ENCODE data around the gene ADAMTS8. TPM values are rescaled to one million over a fixed set of nuclear protein-coding genes. Genes with fewer than 3 reads are reported as not detected.

ADAMTS8 gene, protein sequence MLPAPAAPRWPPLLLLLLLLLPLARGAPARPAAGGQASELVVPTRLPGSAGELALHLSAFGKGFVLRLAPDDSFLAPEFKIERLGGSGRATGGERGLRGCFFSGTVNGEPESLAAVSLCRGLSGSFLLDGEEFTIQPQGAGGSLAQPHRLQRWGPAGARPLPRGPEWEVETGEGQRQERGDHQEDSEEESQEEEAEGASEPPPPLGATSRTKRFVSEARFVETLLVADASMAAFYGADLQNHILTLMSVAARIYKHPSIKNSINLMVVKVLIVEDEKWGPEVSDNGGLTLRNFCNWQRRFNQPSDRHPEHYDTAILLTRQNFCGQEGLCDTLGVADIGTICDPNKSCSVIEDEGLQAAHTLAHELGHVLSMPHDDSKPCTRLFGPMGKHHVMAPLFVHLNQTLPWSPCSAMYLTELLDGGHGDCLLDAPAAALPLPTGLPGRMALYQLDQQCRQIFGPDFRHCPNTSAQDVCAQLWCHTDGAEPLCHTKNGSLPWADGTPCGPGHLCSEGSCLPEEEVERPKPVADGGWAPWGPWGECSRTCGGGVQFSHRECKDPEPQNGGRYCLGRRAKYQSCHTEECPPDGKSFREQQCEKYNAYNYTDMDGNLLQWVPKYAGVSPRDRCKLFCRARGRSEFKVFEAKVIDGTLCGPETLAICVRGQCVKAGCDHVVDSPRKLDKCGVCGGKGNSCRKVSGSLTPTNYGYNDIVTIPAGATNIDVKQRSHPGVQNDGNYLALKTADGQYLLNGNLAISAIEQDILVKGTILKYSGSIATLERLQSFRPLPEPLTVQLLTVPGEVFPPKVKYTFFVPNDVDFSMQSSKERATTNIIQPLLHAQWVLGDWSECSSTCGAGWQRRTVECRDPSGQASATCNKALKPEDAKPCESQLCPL
- total RNA-seq: under 1 TPM in 3 of 5 donors, not detected in 2; 0.06 to 0.12 (median 0.07) TPM
- total RNA-seq (2013): 0.02 TPM
- total RNA-seq: 0 to 0.08 (median 0) reads per million in 29 experiments

DNA sequence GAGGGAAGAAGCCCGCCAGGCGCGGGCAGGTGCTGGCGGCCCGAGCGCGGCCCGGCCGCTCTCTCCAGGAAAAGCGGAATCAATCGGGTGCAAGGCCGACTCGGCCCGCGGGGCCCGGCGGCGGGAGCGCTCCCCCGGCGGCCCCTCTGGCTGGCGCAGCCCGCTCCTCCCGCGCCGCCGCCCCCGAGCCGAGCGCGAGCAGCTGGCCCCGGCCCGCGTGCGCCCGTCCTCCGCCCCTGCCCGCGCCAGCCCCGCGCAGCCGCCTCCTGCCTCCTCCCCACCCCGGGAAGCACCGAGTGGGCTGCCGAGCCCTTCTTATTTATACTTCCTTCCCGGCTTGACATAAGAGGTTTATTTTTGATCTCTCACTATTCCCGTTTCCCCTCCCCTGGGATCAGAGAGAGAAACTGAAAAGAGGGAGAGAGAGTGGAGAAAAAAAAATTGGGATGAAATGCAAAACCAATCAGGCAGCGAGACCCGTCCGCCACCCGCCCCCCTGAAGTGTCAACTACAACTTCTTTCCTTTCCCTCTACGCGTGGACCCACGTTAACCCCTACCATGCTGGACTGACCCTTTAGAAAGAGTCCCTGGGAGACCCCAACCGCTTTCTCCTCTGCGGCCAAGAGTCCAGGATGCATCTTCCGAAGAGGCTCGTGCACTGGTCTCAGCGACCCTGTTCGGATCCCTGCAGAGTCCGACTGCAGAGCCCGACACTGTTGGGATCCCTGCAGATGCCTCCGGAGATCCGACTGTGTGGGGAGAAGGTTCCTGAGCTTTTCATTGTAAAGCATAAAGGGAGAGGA, at the start of gene ADAMTS8:
TSS of gene ADAMTS8 (minus strand) at position 294 of the 804 bp plus-strand sequence. CDS start 323 bp downstream, outside the sequence.
- peaks cover 56 to 64% of the 10 kb centered on the region in 2 donors for H3K27me3 Mint-ChIP-seq

GRCh38 chr11:130477586-130478203, 49.3 kb upstream of the ADAMTS8 start:
- Mint-ChIP-seq H3K9me3 (no peaks in the 10 kb centered on the region), H3K4me1 (peaks cover 0 to 2% (median 0%) of the 10 kb centered on the region in 3 donors), H3K27ac (no peak overlapping the region), H3K36me3 (no peaks in the 10 kb centered on the region), H3K27me3 (no peaks in the 10 kb centered on the region), H3K4me3 (no peak overlapping the region)
- Histone ChIP-seq H3K4me3 (ENCODE audit: control insufficient read depth in 1 of 2, extremely low read depth in 1 of 2, low read length in 1 of 2) (no peak overlapping the region), H3K4me1 (ENCODE audit: control insufficient read depth in 1 of 2, extremely low read depth in 1 of 2, insufficient read depth in 2 of 2, low read length in 2 of 2) (no peaks in the 10 kb centered on the region), H3K36me3 (ENCODE audit: control insufficient read depth in 2 of 2, extremely low read depth in 1 of 2, insufficient read depth in 1 of 2, low read length in 1 of 2) (no peaks in the 10 kb centered on the region), H3K27me3 (replicated peaks in 1 of 2; ENCODE audit: control insufficient read depth in 2 of 2, extremely low read depth in 1 of 2, insufficient read depth in 2 of 2, low read length in 1 of 2) (peaks cover 0 to 13% of the 10 kb centered on the region in 2 experiments), H3K9me3 (no peaks in the 10 kb centered on the region), H3K27ac (ENCODE audit: low read length) (no peak overlapping the region)
- ChIA-PET POLR2A (no interaction called here), CTCF (interaction anchor here in 1 of 2 donors (0.5 kb wide), 1 partner anchor 195 kb away, joined by 5 read pairs; no protein-coding TSS in a partner anchor)
- DNase-seq (no peak), ATAC-seq (replicated peaks in 1 of 4) (no peak)
- WGBS (ENCODE audit: insufficient coverage): 81% methylated on average over 6 of the region's 6 CpGs

More for the DNA sequence above, at the start of gene ADAMTS8:
- Histone ChIP-seq H3K27me3 (replicated peaks in 1 of 2; ENCODE audit: control insufficient read depth in 2 of 2, extremely low read depth in 1 of 2, insufficient read depth in 2 of 2, low read length in 1 of 2) (peaks cover 18 to 66% of the 10 kb centered on the region in 2 experiments), H3K36me3 (ENCODE audit: control insufficient read depth in 2 of 2, extremely low read depth in 1 of 2, insufficient read depth in 1 of 2, low read length in 1 of 2) (no peaks in the 10 kb centered on the region), H3K27ac (ENCODE audit: low read length) (no peak within 1 kb of the TSS), H3K9me3 (no peaks in the 10 kb centered on the region), H3K4me3 (ENCODE audit: control insufficient read depth in 1 of 2, extremely low read depth in 1 of 2, low read length in 1 of 2) (no peak within 1 kb of the TSS), H3K4me1 (ENCODE audit: control insufficient read depth in 1 of 2, extremely low read depth in 1 of 2, insufficient read depth in 2 of 2, low read length in 2 of 2) (peaks cover 0 to 3% of the 10 kb centered on the region in 2 experiments)
- Mint-ChIP-seq H3K27ac (peak within 1 kb of the TSS in 1 of 2 donors; percentile 57), H3K9me3 (no peaks in the 10 kb centered on the region), H3K4me3 (peak within 1 kb of the TSS; percentile 36 to 71 (median 58)), H3K36me3 (no peaks in the 10 kb centered on the region), H3K4me1 (peaks cover 6 to 15% (median 15%) of the 10 kb centered on the region in 3 donors)
- POLR2A ChIA-PET: no interaction called here
- no peak for ATAC-seq (replicated peaks in 1 of 4)
- WGBS (ENCODE audit: insufficient coverage): 5% methylated on average over 53 of the region's 64 CpGs
- CTCF ChIA-PET: interaction anchor here in 1 of 2 donors (1.1 kb wide), 1 partner anchor 10 kb away, joined by 3 read pairs; no protein-coding TSS in a partner anchor
- no peak for DNase-seq

DNA sequence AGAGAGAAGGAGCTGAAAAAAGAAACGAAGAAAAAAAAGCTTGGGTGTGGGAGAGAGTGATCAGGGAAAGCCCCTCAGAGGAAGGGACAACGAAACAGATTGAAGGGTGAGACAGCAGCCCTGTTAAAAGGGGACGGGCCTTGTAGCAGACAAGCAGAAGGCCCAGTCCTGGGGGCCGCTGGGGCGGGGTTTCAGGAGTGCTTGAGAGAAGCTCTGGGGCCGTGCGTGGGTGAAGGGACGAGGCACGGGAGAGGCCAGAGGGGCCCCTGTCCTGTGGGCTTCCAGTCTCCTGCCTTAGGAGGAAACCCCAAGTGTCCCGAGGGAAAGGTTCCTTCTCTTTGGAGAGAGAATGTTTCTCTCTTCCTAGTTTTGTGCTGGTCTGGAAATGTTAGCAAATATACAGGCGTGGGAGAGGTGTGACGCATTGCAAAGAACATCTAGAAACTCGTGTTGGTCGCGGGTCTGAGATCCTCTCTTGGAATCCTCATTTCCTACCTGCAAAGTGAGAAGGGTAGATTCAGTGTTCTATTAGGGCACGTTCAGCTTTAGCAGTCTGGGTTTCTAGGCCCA, 48.6 kb upstream of the ADAMTS8 start:
- ChIA-PET POLR2A (no interaction called here), CTCF (interaction anchor here in 1 of 2 donors (0.6 kb wide), 1 partner anchor 44 kb away, joined by 3 read pairs; no protein-coding TSS in a partner anchor)
- no peaks in the 10 kb centered on the region for H3K36me3 Mint-ChIP-seq
- H3K9me3 Mint-ChIP-seq: no peaks in the 10 kb centered on the region
- H3K27ac Mint-ChIP-seq: no peak overlapping the region
- no peak overlapping the region for H3K27ac ChIP-seq (ENCODE audit: low read length)
- H3K27me3 Mint-ChIP-seq: no peaks in the 10 kb centered on the region
- no peak overlapping the region for H3K4me3 ChIP-seq (ENCODE audit: control insufficient read depth in 1 of 2, extremely low read depth in 1 of 2, low read length in 1 of 2)
- no peaks in the 10 kb centered on the region for H3K36me3 ChIP-seq (ENCODE audit: control insufficient read depth in 2 of 2, extremely low read depth in 1 of 2, insufficient read depth in 1 of 2, low read length in 1 of 2)
- H3K27me3 ChIP-seq (replicated peaks in 1 of 2; ENCODE audit: control insufficient read depth in 2 of 2, extremely low read depth in 1 of 2, insufficient read depth in 2 of 2, low read length in 1 of 2): peaks cover 0 to 13% of the 10 kb centered on the region in 2 experiments
- 69% methylated on average over 10 of the region's 16 CpGs for WGBS (ENCODE audit: insufficient coverage)
- DNase-seq (no peak), ATAC-seq (replicated peaks in 1 of 4) (no peak)
- H3K4me1 Mint-ChIP-seq: peaks cover 0 to 2% (median 0%) of the 10 kb centered on the region in 3 donors
- no peak overlapping the region for H3K4me3 Mint-ChIP-seq
- H3K9me3 ChIP-seq: no peaks in the 10 kb centered on the region
- no peaks in the 10 kb centered on the region for H3K4me1 ChIP-seq (ENCODE audit: control insufficient read depth in 1 of 2, extremely low read depth in 1 of 2, insufficient read depth in 2 of 2, low read length in 2 of 2)

- Mint-ChIP-seq H3K27me3 (no peaks in the 10 kb centered on the region), H3K4me1 (peaks cover 0 to 2% (median 0%) of the 10 kb centered on the region in 3 donors), H3K4me3 (no peak overlapping the region), H3K27ac (no peak overlapping the region), H3K36me3 (no peaks in the 10 kb centered on the region), H3K9me3 (no peaks in the 10 kb centered on the region)
- H3K4me1 ChIP-seq (ENCODE audit: control insufficient read depth in 1 of 2, extremely low read depth in 1 of 2, insufficient read depth in 2 of 2, low read length in 2 of 2): no peaks in the 10 kb centered on the region
- no peaks in the 10 kb centered on the region for H3K36me3 ChIP-seq (ENCODE audit: control insufficient read depth in 2 of 2, extremely low read depth in 1 of 2, insufficient read depth in 1 of 2, low read length in 1 of 2)
- CTCF ChIA-PET: interaction anchor here in 1 of 2 donors (0.6 kb wide), 1 partner anchor 43 kb away, joined by 3 read pairs; no protein-coding TSS in a partner anchor
- no peaks in the 10 kb centered on the region for H3K9me3 ChIP-seq
- no peak for DNase-seq
- peaks cover 0 to 13% of the 10 kb centered on the region in 2 experiments for H3K27me3 ChIP-seq (replicated peaks in 1 of 2; ENCODE audit: control insufficient read depth in 2 of 2, extremely low read depth in 1 of 2, insufficient read depth in 2 of 2, low read length in 1 of 2)
- POLR2A ChIA-PET: no interaction called here
- H3K4me3 ChIP-seq (ENCODE audit: control insufficient read depth in 1 of 2, extremely low read depth in 1 of 2, low read length in 1 of 2): no peak overlapping the region
- H3K27ac ChIP-seq (ENCODE audit: low read length): no peak overlapping the region
- ATAC-seq (replicated peaks in 1 of 4): no peak
- 73% methylated on average over 10 of the region's 12 CpGs for WGBS (ENCODE audit: insufficient coverage)
Observed at GRCh38 chr11:130476200-130476921, 48.0 kb upstream of the ADAMTS8 start.

DNA sequence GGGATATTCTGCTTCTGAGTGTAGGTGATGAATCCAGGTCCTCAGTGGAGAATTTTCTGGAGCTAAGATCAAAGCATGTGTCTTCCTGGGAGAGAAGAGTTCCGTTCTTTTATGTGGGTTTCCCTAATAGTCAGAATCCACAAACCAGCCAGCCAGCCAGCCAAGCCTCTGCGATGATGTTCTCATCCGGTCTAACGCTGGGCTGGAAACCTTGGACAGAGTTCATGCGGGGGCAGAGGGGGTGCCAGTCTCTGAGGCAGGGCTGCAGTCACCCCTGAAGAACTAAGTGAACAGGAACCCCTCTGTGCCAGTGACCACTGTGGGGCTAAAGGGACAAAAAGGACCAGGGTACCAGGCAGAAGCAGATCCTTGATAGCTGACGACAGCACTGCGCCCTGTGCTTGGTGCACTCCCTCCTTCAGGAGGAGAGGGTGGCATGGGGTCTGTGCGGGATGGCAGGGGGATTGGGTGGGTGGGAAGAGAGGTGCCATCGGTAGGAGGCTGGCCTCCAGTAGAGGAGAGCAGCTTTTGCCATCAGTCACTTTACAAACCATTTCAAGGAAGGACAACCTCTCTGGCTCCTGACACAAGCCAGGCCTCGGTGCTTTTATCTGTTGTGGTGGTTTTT, 47.1 kb upstream of the ADAMTS8 start:
- Histone ChIP-seq H3K36me3 (ENCODE audit: control insufficient read depth in 2 of 2, extremely low read depth in 1 of 2, insufficient read depth in 1 of 2, low read length in 1 of 2) (no peaks in the 10 kb centered on the region), H3K27ac (ENCODE audit: low read length) (no peak overlapping the region), H3K27me3 (replicated peaks in 1 of 2; ENCODE audit: control insufficient read depth in 2 of 2, extremely low read depth in 1 of 2, insufficient read depth in 2 of 2, low read length in 1 of 2) (peaks cover 0 to 13% of the 10 kb centered on the region in 2 experiments), H3K4me3 (ENCODE audit: control insufficient read depth in 1 of 2, extremely low read depth in 1 of 2, low read length in 1 of 2) (no peak overlapping the region), H3K4me1 (ENCODE audit: control insufficient read depth in 1 of 2, extremely low read depth in 1 of 2, insufficient read depth in 2 of 2, low read length in 2 of 2) (no peaks in the 10 kb centered on the region), H3K9me3 (no peaks in the 10 kb centered on the region)
- Mint-ChIP-seq H3K4me1 (peaks cover 0 to 2% (median 0%) of the 10 kb centered on the region in 3 donors), H3K27me3 (no peaks in the 10 kb centered on the region), H3K27ac (no peak overlapping the region), H3K9me3 (no peaks in the 10 kb centered on the region), H3K4me3 (no peak overlapping the region), H3K36me3 (no peaks in the 10 kb centered on the region)
- ChIA-PET CTCF (no interaction called here), POLR2A (no interaction called here)
- DNase-seq: no peak
- WGBS (ENCODE audit: insufficient coverage): 94% methylated on average over 5 of the region's 10 CpGs
- no peak for ATAC-seq (replicated peaks in 1 of 4)
